HUES64 (cell line): ENCODE data around the gene CHIA.

Experiments used
- H3K27ac ChIP-seq: 2 replicates; pipeline ENCODE4 v1.7.0; 2013; ENCODE audit warnings: low read depth, low read length, inconsistent platforms
- H3K27me3 ChIP-seq: 2 replicates; pipeline ENCODE4 v1.6.1; 2013; ENCODE audit warnings: mild to moderate bottlenecking, low read length; ENCODE audit not compliant: insufficient read depth
- H3K36me3 ChIP-seq: 2 replicates; pipeline ENCODE4 v1.6.1; 2013; ENCODE audit warnings: mild to moderate bottlenecking, low read length; ENCODE audit not compliant: insufficient read depth
- H3K4me1 ChIP-seq: 2 replicates; pipeline ENCODE4 v1.6.1; 2013; ENCODE audit warnings: mild to moderate bottlenecking, low read length, moderate library complexity; ENCODE audit not compliant: insufficient read depth
- H3K4me3 ChIP-seq: 2 replicates; pipeline ENCODE4 v1.5.1; 2013; ENCODE audit warnings: mild to moderate bottlenecking, low read length, moderate library complexity
- H3K9ac ChIP-seq: 2 replicates; pipeline ENCODE4 v1.6.1; 2013; ENCODE audit warnings: mild to moderate bottlenecking, low read depth, low read length
- H3K9me3 ChIP-seq: 2 replicates; pipeline ENCODE4 v1.6.1; 2013; ENCODE audit warnings: low read depth, low read length; ENCODE audit not compliant: insufficient read depth
- WGBS: fragments of 150-250, 120-280 bp; methylation state at CpG from one replicate; pipeline ENCODE4 v1.1.7; 2013; ENCODE audit warnings: missing lambda C conversion rate; 5-methylcytosine and 5-hydroxymethylcytosine counted together

Gene CHIA

GRCh38 chr1:111285879-111286278, 4.8 kb upstream of the CHIA start:
- 92% methylated on average over 2 of the region's 2 CpGs for WGBS
- Histone ChIP-seq H3K36me3 (no peaks in the 10 kb centered on the region), H3K9me3 (no peaks in the 10 kb centered on the region)

GRCh38 chr1:111286912-111287311, 3.7 kb upstream of the CHIA start:
- Histone ChIP-seq H3K36me3 (no peaks in the 10 kb centered on the region), H3K9me3 (no peaks in the 10 kb centered on the region), H3K27ac (no peak overlapping the region), H3K4me3 (no peak overlapping the region), H3K4me1 (no peaks in the 10 kb centered on the region), H3K27me3 (no peaks in the 10 kb centered on the region), H3K9ac (no peak overlapping the region)
- WGBS = 36% methylated on average over 1 of the region's 1 CpG

More at GRCh38 chr1:111285879-111286278, 4.8 kb upstream of the CHIA start:
- Histone ChIP-seq H3K9ac (no peak overlapping the region), H3K27ac (no peak overlapping the region), H3K4me3 (no peak overlapping the region), H3K27me3 (no peaks in the 10 kb centered on the region), H3K4me1 (no peaks in the 10 kb centered on the region)

GRCh38 chr1:111289371-111289770, 1.3 kb upstream of the CHIA start:
- H3K36me3 ChIP-seq = no peaks in the 10 kb centered on the region
- H3K4me3 ChIP-seq = no peak overlapping the region
- H3K27me3 ChIP-seq = no peaks in the 10 kb centered on the region
- no peaks in the 10 kb centered on the region for H3K9me3 ChIP-seq
- 82% methylated on average over 4 of the region's 5 CpGs for WGBS
- no peaks in the 10 kb centered on the region for H3K4me1 ChIP-seq
- no peak overlapping the region for H3K27ac ChIP-seq
- no peak overlapping the region for H3K9ac ChIP-seq

GRCh38 chr1:111290104-111290503, 547 bp upstream of the CHIA start:
- H3K27me3 ChIP-seq = no peaks in the 10 kb centered on the region
- no peaks in the 10 kb centered on the region for H3K9me3 ChIP-seq
- no peak overlapping the region for H3K4me3 ChIP-seq
- H3K36me3 ChIP-seq = no peaks in the 10 kb centered on the region
- no peak overlapping the region for H3K9ac ChIP-seq
- H3K27ac ChIP-seq = no peak overlapping the region
- 82% methylated on average over 3 of the region's 3 CpGs for WGBS
- H3K4me1 ChIP-seq = no peaks in the 10 kb centered on the region

GRCh38 chr1:111294390-111294789, 3.7 kb downstream of the CHIA start:
- Histone ChIP-seq H3K9ac (no peak overlapping the region), H3K4me3 (no peak overlapping the region), H3K9me3 (peaks cover 6% of the 10 kb centered on the region; the same call in 1 of the 2 replicates), H3K27ac (no peak overlapping the region), H3K4me1 (no peaks in the 10 kb centered on the region), H3K27me3 (no peaks in the 10 kb centered on the region), H3K36me3 (no peaks in the 10 kb centered on the region)

- Histone ChIP-seq H3K9me3 (no peaks in the 10 kb centered on the region), H3K4me1 (peaks cover 6% of the 10 kb centered on the region; the same call in 1 of the 2 replicates), H3K9ac (no peak overlapping the region), H3K4me3 (no peak overlapping the region), H3K27ac (no peak overlapping the region), H3K27me3 (no peaks in the 10 kb centered on the region), H3K36me3 (no peaks in the 10 kb centered on the region)
- no CpG with 5 or more reads among the region's 3 CpGs for WGBS
These were observed 11.7 kb downstream of the CHIA start for GRCh38 chr1:111302374-111302773.

- no peak overlapping the region for H3K4me3 ChIP-seq
- H3K36me3 ChIP-seq = no peaks in the 10 kb centered on the region
- H3K27me3 ChIP-seq = no peaks in the 10 kb centered on the region
- WGBS = no CpG with 5 or more reads among the region's 2 CpGs
- H3K4me1 ChIP-seq = peaks cover 6% of the 10 kb centered on the region; the same call in 1 of the 2 replicates
- no peaks in the 10 kb centered on the region for H3K9me3 ChIP-seq
- no peak overlapping the region for H3K9ac ChIP-seq
- no peak overlapping the region for H3K27ac ChIP-seq
These were observed 19.0 kb downstream of the CHIA start for GRCh38 chr1:111309690-111310089.

GRCh38 chr1:111318523-111318922, 27.9 kb downstream of the CHIA start:
- no peaks in the 10 kb centered on the region for H3K4me1 ChIP-seq
- H3K27ac ChIP-seq = no peak overlapping the region
- H3K27me3 ChIP-seq = no peaks in the 10 kb centered on the region
- no peaks in the 10 kb centered on the region for H3K36me3 ChIP-seq
- WGBS = 87% methylated on average over 3 of the region's 3 CpGs
- H3K9ac ChIP-seq = no peak overlapping the region
- H3K9me3 ChIP-seq = no peaks in the 10 kb centered on the region
- no peak overlapping the region for H3K4me3 ChIP-seq

GRCh38 chr1:111320066-111320879, 29.6 kb downstream of the CHIA start:
- Histone ChIP-seq H3K36me3 (no peaks in the 10 kb centered on the region), H3K9ac (no peak overlapping the region), H3K4me1 (no peaks in the 10 kb centered on the region), H3K9me3 (no peaks in the 10 kb centered on the region), H3K27me3 (no peaks in the 10 kb centered on the region), H3K4me3 (no peak overlapping the region), H3K27ac (no peak overlapping the region)
- WGBS = 90% methylated on average over 12 of the region's 12 CpGs

GRCh38 chr1:111323231-111323630, 32.6 kb downstream of the CHIA start:
- H3K9ac ChIP-seq = no peak overlapping the region
- no peaks in the 10 kb centered on the region for H3K27me3 ChIP-seq
- H3K27ac ChIP-seq = no peak overlapping the region
- no peaks in the 10 kb centered on the region for H3K36me3 ChIP-seq
- H3K9me3 ChIP-seq = peaks cover 4% of the 10 kb centered on the region; the same call in 1 of the 2 replicates
- H3K4me3 ChIP-seq = no peak overlapping the region
- H3K4me1 ChIP-seq = no peaks in the 10 kb centered on the region
- WGBS = 91% methylated on average over 1 of the region's 1 CpG

- WGBS = 91% methylated on average over 1 of the region's 1 CpG
- H3K36me3 ChIP-seq = no peaks in the 10 kb centered on the region
- H3K27ac ChIP-seq = no peak overlapping the region
- peaks cover 22% of the 10 kb centered on the region; the same call in 1 of the 2 replicates for H3K9me3 ChIP-seq
- H3K4me1 ChIP-seq = no peaks in the 10 kb centered on the region
- no peak overlapping the region for H3K9ac ChIP-seq
- H3K27me3 ChIP-seq = no peaks in the 10 kb centered on the region
- no peak overlapping the region for H3K4me3 ChIP-seq
These were observed 41.5 kb downstream of the CHIA start for GRCh38 chr1:111332190-111332589.
